GM18499 (cell line): ENCODE data around the gene MYO5B.

ENCODE experiments used
- ATAC-seq: cut with Tn5 transposase; IDR thresholded peaks from one replicate; pipeline ENCODE4 v1.9.1; 2021; ENCODE audit warnings: moderate number of reproducible peaks; ENCODE audit not compliant: insufficient read depth, unreplicated experiment

Gene MYO5B

DNA sequence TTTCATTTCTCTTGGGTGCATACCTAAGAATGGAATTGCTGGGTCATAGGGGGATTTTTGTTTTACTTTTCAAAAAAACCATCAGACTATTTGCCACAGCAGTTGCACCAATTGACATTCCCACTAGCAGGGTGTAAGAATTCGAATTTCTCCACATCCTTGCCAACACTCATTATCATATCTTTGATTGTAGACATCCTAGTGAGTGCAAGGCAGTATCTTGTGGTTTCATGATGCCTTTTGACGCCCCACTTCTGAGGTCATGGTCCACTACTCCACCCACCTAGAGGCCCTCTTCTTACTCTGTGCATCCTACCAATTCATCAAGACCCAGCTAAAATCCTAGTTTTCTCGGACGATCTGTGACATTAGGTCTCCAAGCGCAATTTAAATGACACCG, 161.9 kb downstream of the MYO5B start:
- no peak for ATAC-seq

DNA sequence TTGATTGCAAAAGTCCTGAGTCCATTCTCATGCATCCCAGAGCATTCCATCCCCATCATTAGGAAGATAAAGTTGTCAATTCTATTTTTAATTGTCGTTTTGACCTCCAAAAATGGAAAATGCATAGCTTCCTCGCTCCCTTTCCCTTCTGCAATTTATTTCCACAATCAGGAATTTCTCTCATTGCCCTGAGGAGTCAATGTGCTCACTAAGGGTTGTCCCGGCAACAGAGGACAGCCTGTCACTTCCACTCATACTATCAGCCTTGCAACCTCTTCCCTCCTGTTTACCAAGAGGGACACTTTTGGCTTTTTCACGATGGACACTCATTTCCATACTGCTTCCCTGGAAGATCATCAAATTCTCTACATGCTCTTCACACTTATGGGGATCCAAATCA, 164.8 kb downstream of the MYO5B start:
- no peak for ATAC-seq

DNA sequence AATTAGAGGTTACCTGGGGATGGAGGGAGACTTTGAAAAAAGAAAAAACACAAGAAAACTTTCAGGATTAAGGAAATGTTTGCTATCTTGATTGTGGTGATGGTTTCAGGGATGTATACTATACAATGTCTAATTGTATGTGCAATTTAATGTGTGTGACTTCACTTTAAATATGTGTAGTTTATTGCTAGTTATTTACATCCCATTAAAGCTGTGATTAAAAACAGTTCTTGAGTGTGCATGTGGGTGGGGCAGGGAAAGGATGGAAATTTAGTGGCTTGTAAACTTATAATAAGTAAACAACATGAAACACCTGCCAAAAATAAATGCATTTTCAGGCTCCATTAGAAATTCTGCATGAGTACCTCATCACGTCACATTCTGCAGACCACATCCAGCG, 167.0 kb downstream of the MYO5B start:
- no peak for ATAC-seq

DNA sequence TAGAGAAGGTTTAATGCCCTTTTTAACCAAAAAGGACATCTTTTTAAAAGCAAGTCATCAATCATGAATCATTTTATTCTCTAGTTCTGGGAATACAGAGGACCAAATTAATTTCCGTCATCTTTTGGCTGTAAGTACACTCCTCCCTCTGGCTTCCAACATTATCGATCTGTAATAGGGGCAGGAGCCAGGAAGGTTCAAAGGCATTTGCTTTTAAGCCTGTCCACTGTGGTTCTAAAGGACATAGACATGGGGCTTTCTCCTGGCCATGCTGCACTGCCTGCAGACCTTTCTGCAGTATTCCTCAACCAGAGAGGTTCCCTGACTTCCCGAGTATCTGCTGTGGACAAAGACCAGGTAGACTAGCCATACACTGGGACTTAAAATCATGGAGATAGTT, 170.5 kb downstream of the MYO5B start:
- no peak for ATAC-seq

DNA sequence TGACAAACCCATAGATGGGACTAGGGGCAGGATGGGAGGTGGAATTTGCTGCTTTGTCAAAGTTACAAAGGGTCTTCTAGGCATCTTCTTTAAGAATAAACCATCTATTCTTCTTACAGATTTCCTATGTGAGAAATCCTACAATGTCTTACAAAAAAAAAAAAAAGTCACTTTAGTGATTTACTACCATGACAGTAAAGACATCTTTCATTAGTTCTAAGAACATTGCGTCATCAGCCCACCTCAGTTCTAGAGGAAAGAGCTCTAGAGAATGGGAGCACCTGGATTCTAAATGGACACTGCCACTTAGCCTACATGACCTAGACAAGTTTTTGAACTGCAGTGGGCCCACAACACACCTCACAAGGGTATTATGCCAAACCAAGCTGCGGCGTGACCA, 172.0 kb downstream of the MYO5B start:
- ATAC-seq: no peak

DNA sequence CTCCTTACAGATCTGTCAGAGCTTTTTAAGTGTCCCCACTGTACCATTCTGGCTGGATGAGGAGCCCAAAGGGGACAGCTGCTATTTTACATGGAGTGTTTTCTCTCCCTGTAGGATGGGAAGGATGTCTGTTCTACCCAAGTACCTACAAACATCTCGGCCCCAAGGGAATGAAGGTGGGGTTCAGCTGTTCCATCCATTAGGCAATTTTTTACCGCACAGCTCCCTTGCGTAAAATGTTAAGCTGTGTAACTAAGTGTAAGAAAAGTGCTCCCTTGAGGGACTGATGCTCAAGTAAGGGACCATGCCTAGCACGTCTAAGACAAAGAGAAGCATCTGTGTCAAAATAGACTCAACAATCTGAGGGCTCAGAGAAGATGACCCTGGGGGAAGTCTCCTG, 180.3 kb downstream of the MYO5B start:
- ATAC-seq: no peak

DNA sequence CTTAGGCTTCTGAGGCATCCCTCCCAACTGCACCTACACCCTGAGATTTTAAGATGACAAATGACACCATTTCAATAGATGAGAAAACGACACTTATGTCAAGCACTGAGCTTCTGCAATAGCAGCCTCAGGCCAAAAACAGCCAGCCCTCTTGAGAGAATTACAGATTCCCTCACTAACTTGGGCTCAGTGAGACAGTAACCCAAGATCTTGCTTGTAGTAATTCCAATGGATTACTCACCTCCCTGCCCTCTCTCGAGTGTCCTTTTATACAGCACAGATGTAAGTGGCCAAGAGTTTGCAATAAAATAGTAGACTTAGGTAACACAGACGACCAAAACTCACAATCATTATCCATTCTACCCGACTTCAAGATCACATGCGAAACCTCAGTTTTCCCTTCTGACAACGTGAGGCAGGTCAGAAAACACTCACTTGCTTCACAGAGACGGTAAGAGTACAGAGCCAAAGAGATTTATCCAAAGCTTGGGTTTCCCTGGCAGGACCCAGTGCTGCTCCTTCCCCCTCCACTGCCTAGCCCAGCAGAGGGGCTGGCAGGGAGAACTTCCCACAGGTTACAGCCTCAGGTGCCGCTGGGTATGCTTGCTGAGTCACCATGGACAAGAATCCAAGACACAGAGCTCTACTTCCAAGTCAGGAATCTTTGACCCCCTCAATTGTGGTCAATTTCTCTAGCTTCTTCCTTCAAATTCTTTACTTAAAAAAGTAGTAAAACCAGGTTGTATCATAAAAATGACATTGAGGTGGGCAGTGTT, 181.4 kb downstream of the MYO5B start:
- ATAC-seq: no peak

DNA sequence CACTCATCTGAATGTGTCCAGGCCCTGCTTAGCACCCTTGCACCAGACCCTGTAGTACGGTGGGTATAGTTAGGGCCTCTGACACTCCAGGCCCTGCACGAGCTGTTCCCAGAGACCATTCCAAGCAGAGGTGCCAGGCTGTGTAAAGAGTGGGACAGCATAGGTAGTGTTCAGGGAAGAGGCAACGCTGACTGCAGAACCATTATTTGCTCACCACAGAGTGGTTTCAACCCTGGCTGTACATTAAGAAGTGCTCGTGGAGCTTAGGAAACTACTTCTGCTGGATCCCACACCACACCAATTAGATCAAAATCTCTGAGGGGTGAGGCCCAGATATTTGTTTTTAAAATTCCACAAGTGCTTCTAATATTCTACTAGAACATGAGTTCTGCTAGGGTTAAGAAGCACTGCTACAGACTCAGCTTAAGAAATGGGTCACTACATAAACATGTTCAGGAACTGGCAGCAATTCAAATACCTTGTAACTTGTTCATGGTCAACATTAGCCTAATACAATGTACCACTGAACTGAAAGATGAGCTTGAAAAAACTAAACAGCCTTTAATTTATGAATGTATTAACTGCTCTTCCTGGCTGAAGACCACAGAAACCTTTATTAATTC, 183.0 kb downstream of the MYO5B start:
- no peak for ATAC-seq

DNA sequence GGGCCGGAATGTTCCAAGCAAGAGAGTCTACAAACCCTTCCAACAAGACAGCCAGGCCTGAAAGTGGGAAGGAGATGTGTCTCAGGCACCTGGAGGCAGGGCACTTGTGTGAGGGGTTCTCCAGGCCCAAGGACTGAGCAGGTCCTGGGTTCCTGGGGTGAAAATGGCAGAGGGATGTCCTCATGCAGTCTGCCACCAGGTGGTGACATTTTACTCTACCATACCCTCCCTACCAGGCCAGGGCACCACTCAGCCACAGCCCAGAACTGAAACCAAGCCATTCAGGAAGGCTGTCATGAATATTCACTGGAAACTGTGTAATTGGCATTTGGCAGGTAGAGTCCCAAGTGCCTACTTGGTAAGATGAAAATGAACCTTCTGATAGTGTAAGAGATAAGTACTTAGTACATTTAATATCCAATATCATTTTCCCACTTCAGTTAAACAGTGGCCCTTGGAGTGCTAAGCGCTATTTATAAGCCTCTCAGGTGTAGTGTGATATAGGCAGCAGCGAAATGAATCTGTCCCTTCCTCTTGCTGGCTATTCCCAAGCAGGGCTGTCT, 185.1 kb downstream of the MYO5B start:
- no peak for ATAC-seq

DNA sequence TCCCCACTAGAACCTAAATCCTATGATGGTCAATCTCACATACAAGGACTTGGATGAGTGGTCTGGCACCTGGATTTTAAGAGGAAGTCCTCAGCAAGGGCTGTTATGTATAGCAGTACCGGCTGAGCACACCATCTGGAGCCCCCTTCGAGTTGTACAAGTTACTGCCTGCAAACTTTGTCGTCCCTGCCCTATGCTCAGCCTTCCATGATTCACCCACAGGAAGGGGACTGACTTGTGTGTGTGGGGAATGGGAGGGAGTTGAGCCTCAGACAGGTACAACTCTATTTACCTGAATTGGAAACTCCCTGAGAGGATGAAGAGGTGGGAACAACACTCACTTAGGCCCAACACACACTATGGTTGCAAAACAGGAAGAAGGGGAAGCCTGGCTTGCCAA, 186.6 kb downstream of the MYO5B start:
- ATAC-seq: no peak

DNA sequence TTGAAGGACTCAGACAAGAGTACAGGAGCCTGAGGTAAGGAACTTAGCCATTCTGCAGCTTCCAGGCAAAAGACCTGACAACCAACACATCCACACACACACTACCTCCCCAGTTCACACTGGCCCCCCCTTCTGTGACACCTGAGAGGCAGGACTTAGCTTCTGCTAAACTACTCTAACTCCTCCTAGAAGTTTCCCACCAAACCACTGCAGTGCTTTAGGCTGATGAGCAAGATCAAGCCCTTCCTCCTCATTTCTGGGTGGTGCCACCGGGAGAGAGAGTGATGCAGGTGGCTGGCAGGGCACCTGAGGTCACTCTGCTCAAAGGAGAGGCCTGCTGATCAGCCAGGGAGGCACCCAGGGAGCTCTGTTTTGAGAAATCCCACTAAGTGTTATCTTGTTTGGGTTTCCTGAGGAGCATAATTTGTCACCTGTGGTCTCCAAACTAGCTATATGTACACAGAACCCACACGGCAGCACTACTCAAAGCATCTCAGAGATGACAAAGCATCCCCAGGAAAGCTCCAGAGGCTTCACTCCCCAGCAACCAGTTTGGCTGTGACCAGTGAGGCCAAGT, 188.4 kb downstream of the MYO5B start:
- ATAC-seq: no peak

DNA sequence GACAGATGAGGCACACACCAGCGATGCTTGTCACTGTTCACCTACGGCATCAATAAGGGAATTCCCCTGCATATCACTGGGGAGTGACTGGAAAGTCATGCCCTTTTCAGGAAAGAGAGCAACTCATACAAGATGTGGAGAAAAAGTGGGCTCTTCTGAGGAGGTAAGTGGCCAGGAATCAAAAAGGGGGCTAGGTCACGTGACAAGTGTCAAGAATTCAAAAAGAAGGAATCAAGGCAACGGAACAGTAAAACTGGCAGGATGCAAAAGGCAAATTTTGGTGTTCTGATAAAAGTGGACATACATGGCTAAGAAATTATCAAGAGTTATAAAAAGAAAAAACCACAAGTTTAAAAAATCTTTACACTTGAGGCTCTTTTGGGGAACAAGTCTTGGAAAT, 190.9 kb downstream of the MYO5B start:
- no peak for ATAC-seq

DNA sequence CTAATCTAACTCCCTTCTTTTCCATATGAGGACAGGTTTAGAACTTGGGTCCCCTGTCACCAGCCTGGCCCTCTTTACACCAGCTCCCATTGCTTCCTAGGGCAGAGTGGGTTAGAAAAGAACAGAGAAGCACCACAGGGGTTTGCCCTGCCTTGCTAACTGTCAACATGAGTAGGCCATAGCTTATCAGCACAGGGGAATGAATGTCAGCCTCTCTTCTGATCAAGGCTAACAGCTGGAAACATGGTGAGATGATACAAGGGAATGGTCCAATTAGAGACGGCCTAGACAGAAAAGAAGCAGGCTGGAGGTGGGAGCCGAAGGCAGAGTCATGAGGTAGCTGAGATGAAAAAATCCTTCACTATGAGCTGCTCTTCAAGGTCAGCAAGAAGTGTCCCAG, 192.2 kb downstream of the MYO5B start:
- no peak for ATAC-seq

DNA sequence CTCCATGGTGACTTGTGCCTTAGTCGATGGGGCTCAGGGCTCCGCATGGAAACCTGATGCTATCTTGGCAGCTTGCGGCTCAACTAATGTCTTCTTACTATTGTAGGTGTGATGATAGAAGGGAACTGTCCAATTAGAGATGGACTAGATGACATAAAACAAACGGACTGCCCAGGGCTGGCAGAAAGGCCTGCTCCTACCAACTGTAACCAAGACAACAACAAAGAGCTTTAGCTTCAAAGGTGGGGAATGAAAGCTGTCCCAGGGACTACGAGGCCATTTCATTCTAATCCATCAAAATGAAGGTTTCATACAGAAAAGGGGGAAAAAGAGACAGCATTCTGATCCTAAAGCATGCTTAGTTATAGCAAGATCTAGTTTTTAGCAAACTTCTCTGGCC, 194.7 kb downstream of the MYO5B start:
- no peak for ATAC-seq

DNA sequence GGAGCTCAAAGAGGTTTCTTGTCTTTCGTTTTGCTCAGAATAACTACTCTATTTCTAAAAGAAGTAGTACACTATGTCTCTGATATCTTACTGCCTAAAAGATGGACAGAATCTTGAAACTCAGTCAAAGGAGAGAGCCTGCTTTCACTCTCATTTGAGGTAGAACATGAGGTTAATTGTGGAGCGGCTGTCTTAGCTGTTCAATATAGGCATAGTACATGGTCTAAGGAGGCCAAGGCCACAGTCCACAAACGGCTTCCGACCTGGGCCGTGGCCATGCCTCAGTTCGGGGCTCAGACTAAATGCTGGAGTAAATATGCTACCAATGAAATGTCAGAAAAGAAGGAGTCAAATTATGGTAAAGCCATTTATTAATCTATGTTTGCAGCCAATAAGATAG, 195.8 kb downstream of the MYO5B start:
- ATAC-seq: no peak

DNA sequence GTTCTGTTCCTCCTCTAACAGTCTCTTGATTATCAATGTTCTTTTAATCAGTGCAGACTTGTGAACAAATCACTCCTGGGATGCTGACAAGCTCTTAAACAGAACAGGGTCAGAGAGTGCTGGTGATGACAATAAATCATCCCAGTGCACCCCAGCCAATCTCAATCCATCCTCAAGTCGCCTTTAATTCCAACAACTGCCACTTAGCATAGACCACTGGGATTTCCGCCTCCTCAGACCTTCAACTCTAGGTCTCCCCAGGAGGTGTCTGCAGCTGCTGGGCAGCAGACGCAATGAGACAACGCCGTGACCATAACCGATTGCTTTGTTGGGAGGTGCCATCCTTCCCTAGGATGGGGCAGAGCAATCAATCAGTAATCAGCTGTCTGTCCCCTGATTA, 197.4 kb downstream of the MYO5B start:
- ATAC-seq: no peak

DNA sequence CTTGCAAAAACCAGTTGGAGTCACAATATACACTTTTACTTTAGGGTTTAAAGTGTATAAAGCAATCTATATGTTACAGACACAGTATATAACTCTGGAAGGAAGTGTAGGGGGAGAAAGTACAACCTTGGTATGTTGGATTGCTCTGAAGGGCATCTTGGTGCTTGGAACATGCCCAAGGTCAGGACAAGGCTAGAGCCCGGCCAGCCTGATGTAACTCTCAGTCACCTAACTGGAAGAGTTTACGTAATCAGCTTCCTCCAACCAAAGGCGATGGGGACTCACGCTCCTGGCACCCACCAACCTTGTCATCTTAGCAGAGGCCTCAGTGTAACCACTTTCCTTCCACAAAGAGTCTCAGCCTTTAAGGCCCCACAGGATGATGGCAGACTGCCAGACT, 200.5 kb downstream of the MYO5B start:
- ATAC-seq: no peak

DNA sequence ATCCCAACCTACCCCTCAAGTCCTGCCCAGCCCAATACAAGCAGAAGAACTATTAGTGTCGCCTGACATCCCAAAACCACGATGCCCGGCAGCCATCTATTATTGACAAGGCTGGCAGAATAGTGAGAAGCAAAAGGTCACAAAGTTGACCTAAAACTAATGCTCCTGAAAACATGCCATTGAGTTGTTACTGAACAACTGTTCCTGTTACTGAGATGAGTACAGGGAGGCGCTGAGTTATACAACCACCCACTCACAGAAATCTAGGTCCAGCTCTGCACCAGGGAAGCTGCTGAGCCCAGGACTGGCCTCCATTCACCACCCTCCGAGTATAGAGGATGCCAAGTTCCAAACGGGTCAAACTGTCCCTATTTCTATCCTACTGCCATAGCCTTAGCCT, 201.6 kb downstream of the MYO5B start:
- ATAC-seq: no peak

DNA sequence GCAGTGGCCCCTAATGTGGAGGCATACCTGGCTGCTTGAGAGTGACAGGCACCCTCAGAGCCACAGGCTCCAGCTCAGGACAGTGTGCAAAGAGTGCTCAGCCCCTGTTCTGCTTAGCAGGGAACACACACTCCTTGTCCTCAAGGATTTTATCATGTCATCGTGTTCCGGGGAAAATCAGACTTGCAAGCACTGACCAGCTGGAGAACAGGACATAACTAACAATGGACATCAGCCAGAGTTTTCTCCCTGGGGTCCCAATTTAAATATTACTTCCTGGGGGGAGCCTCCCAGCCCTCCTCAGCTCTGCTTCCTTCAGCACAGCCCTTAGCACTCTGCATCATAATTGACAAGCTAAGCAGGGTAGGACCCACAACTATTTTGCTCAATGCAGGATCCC, 206.2 kb downstream of the MYO5B start:
- ATAC-seq: no peak

DNA sequence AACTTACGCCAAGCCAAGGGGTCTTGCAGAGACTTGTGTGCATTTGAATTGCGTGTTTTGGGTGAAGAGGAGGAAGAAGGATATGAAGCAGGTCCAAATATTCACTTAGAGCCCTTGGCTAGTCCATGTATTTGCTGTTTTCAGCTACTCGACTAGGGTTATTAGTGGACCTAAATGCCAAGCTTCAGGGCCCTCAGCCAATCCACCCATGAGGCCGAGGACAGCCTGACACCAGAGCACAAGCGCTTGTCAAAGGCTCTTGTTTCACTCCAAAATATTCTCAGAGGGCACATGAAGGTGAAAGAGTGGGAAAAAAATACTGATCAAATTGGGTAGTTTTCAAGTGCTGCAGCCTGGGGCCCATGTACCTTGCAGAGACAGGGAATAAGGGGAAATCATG, 206.8 kb downstream of the MYO5B start:
- no peak for ATAC-seq

DNA sequence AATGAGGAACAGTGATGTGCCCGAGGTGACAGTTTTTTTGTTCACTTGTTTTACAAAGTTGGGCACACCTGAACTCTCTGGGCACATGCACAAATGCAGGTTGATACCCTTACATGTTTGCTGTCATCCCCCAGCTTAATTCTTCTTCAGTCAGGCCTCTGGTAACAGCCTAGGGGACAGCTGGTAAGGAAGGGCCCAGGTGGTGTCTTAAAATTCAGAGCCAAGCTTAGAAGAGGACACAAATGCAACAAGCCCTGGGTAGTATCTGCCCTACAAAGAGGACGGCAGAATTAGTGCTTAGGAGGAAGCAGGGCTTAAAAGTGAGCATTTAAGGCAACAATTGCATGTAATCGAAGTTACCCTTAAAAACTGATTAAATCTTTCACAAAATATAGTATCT, 209.7 kb downstream of the MYO5B start:
- ATAC-seq: no peak

DNA sequence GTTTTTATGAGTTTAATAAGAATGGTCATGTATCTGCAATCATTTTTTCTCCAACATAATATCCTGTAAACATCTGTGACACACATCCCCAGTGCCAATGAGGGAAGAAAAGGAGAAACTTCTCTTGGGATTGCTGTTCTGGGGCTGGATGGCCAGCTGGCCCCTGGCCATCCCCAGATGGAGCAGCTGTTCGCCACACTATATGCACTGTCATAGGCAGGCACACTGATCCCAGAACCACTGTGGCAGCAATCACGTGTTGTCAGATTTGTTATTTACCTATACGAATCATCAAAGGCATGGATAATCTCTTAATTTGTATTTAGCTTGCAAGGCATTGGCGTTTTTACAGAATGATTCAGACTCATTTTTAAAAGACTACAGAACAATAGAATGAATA, 214.1 kb downstream of the MYO5B start:
- no peak for ATAC-seq
